Inflammatory macrophage (primary cell): ENCODE data around the gene COL20A1.

Source experiments
- DNase-seq, 2 donors: peaks; one replicate each; pipeline ENCODE4 v3.0.0-alpha.2; 2020 to 2022

COL20A1 gene

GRCh38 chr20:63350597-63351325 is 57.8 kb downstream of the COL20A1 start:
- DNase-seq = no peak

- no peak for DNase-seq
Measured at GRCh38 chr20:63351326-63351700, 58.3 kb downstream of the COL20A1 start.

GRCh38 chr20:63351811-63352591 is 59.0 kb downstream of the COL20A1 start:
- no peak for DNase-seq

GRCh38 chr20:63352811-63353221 is 59.8 kb downstream of the COL20A1 start:
- no peak for DNase-seq

DNA sequence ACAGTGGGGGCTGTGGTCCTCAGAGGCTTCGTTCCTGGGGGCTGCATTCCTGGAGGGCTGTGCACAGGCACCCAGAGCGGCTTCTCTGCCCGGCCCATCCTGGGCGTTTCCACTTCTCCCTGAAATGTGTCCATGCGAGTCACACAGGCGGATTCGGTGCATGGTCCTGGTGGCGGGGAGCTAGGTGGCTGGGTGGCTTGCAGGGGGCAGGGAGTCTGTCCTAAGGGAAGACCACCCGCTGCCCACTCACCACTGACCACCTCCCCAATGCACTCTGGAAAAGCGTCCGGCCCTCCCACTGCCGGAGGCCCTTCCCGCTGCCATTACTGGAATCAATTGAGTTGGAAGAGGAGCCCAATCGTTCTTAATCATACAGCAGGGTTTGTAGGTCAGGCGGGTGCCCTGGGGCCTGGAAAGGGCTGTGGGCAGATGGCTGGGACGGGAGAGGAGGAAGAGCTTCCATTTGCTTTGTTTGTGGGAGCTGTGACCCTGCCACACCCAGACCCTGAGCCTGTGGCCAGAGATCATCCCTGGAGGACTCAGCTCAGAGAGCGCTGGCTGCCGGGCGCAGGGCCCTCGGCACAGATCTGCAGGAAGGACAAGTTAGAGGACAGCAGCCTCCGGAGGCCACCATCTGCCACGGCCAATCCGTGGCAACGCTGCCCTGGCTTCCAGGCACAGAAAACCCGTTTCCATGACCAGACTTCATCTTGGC is 61.8 kb downstream of the COL20A1 start:
- DNase-seq = no peak

DNA sequence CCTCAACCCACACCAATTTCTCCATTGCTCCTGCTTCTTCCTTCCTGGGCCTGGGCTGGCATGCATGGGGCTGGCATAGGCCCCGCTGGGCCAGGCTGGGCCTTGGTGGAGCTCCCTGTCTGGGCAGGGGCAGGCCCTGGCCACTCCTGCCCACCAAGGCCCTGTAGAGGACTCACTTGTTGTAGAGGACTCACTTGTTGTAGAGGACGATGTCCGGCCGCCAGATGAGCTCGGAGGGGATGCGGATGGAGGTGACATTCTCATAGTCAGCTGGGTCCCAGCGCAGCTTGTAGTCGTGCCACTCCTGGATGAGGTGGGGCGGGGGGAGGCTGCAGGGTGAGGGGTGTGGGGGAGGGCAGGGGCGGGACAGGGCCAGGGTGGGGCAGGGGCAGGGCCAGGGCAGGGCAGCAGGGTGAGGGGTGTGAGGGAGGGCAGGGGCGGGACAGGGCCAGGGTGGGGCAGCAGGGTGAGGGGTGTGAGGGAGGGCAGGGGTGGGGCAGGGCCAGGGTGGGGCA is 62.9 kb downstream of the COL20A1 start:
- no peak for DNase-seq

DNA sequence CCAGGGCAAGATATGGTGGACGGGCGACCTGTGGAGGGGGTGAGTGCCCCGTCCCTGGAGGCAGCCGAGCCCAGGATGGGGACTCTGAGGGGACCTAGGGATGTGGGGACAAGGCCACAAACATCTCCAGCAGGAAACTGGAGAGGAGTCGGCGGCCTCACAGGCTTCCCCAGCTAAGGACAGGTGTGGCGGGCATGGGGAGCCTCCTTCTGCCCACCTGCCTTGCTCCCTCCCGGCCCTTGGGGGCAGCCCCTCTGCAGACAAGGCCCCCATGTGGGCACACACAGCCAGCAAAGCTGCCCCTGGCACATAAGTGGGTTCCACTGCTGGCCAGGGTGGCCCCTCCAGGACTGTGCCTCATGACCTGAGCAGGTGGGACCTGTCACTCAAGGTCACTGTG is 63.5 kb downstream of the COL20A1 start:
- no peak for DNase-seq

DNA sequence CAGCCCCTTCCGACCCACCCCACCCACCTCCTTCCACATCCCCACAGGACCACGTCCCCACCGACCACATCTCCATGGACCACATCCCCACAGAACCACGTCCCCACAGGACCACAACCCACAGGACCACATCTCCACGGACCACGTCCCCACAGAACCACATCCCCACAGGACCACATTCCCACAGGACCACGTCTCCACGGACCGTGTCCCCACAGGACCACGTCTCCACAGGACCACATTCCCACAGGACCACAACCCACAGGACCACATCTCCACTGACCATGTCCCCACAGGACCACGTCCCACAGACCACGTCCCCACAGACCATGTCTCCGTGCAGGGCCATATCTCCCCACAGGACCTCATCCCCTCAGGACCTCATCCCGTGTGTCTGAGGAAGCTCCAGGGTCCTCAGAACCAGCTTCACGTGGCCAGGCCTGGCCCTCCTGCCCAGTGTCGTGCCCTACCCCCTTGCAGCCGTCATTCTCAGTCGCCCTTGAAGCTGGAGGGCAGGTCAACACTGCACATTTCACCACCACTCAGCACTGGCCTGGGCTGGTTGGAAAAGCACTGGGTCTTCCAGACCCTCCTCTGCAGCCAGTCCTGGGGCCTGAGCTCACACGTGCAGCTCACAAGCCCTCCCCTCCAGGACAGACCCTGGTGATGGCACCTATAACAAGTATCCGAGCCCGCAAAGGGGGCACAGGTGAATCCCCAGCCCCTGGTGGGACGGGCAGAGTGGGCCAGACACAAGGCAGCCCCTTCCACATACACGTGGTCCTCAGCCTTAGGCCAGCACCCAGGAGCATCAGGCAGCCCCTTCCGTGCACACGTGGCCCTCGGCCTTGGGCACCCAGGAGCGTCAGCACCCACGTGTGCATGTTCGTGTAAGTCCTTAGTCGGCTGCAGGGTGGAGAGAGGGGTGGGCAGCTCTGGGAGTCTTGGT is 64.2 kb downstream of the COL20A1 start:
- no peak for DNase-seq

GRCh38 chr20:63357921-63358905 is 65.2 kb downstream of the COL20A1 start:
- no peak for DNase-seq

DNA sequence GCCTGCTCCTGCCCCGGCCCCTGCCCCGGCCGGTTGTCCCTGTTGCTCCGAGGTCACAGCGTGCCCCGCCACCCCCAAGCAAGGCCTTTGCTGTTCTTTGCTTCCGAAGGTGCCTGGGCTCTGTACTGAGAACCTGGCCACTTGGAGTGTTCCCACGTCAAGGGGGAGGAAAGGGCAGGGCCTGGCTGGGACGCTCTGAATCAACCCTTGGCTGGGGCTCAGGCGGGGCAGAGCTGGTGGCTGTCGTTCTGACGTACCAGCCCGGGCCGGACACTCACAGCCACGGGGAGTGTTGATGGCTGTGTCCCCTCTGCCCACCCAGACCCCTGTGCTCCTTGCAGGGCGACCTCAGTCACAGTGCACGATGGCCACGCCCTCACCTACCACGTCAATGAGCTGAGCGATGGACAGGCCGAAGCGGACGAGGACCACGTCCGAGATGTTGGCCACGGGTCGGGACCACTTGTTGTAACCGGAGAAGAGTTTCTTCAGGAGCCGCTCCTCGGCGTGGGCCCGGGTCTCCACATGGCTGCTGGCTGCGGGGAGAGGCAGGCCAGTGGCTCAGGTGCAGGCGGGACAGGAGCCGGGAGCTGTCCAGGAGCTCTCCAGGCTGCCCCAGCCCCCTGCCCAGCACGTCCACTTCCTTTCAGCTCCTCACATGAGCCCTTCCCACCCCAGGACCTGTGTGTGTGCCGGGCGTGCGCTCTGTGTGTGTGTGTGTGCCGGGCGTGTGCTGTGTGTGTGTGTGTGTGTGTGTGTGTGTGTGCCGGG is 66.4 kb downstream of the COL20A1 start:
- no peak for DNase-seq

DNA sequence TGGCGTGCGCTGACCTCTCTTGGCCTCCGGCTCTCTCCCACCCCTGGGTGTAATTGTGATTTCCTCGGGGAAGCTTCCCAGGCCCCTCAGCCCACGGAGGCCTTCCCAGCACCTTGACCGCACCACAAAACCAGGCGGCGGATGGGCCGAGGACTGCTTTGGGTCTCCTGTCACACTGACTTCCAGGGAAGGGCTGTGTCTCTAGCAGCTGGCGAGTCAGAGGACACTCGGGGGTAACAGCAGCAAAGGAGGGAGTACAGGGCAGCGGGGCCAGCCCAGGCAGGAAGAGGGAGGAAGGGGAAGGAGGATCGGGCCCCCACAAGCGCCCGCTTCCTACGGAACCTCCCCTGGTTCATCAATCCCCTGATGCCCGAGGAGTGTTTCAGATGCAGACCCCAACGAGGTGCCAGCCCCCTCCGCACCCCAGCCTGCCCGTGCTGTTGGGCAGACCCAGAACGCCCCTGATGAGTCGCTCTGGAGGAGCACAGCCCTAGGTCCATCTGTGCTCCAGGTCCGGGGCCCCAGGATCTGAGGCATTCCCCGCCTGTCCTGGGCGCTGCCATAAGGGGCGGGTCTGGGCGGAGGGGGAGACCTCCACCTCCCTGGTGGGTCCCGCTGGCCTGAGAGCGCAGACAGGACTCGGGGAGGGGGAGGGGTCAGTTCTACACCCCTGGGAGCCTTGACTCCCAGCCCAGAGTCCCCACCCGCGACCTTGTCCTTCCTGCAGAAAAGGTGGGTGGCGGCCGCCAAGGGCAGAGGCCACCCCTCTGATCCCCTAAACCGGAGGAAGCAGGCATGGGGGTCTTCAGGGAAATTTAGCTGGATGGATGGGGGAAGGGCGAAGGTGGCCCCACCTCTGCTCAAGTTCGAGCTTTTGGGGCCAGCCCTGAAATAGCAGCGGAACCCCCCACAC is 67.2 kb downstream of the COL20A1 start:
- no peak for DNase-seq

DNA sequence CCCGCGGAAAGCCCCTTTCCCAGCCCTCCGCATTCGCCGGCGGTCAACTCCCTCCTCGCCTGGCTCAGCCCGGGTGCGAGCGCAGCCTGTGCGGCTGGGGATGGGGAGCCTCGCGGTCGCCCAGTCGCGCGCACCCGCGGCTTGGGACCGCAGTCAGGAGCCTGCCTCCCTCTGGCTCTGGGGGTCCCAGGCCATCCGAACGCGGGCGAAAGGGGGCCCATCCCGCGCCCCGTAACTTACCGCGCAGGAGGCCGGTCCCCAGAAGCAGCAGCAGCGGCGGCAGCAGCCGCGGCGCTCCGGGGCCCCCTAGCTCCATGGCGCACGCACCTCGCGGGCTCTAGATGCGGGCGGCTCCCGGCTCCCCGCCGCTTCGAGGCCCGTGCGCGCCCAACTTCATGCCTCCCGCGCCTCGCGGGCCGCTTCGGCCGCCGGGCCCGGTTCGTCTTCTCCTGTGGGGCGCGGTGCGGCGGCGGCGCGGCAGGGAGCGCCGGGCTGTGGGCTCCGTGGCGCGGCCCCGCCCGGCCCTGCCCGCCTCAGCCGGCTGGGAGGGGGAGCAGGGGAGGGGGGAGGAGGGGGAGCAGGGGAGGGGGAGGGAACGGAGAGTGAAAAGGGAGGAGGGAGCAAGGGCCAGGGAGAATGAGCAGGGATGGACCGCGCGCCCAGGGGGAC is 68.0 kb downstream of the COL20A1 start, which contains the start of gene CHRNA4:
Gene CHRNA4, minus strand, starts transcription at position 500 of the 669 bp plus-strand sequence. Its CDS starts 184 bp downstream, at position 316.
- DNase-seq = no peak

GRCh38 chr20:63361519-63362435 is 68.8 kb downstream of the COL20A1 start:
- no peak for DNase-seq

DNA sequence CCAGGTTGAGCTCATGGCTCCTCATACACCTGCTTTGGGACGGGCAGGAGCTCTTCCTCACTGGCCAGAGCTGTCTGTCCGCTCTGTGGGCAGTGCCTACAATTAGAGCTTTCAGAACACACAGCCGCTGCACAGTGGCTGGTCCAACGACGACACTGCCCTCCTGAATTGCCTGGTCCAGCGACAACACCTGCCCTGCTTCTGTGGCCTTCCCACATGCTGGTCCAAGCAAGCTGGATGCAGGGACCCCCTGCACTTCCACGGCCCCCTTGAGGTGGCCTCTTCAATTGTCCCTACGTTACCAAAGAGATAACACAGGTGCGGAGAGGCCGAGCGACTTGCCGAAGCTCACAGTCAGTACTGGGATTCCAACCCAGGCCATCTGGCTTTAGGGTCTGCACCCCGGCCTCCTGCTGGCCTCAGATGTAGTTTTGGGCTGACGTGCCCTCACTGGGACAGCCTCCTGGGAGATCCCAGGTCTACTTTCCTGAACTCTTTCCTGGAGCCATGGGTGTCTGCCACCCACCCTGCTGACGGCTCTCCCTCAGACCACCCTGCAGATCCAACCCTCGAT is 69.5 kb downstream of the COL20A1 start:
- no peak for DNase-seq

DNA sequence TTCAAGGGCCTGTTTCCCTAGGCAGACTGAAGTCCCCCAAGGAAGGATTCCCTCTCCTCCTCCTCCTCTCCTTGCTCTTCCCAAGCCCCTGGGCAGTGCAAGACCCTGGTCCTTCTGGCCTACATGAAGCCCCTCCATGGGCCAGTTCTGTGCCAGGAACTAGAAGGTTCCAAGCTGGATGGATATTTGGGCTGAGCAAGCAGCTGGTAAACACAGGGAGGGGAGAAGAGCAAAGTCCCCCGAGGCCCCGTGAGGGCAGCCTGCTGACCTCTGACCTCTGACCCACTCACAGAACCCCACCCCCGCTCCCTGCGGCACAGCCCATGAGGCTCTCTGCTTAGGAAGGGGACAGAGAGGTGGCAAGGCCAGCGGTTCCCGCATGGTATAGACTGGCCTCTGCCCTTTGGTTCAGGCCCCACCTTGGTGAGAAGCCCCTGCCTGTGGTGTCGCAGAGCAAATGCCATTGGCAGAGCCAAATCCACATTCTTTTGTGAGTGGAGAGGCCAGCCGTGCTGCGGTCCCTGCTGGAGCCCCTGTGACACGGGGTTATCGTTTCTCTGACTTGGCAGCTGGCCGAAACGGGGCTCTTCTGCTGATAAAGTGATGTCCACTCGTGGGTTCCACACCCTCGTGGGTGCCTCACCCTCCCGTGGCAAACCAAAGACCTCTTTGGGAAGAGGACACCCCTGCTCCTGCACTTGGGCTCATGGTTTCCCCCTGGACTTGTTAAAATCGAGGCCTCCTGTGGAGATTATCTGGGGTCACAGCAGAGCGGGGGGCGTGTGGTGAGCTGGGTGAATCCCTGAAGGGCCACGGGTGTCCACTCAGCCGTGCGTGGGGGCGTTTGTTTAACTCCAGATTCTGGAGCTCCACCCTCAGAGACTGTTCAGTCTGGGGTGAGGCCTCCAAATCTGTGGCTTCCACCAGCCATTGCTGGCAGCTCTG is 70.3 kb downstream of the COL20A1 start:
- DNase-seq = no peak
